HAP-1 (cell line): ENCODE results near the gene AAR2.

Source experiments
- DNase-seq, 2 experiments: peaks; one replicate each; pipeline ENCODE4 v3.0.0-alpha.2; 2016 to 2020; ENCODE audit warnings: low spot score in 2 of 2
- H3K27me3 ChIP-seq: fragments of 250-450 bp; sonication (Bioruptor Pico); 2 replicates; pipeline ENCODE4 v1.5.1; 2020; ENCODE audit warnings: low read depth, mild to moderate bottlenecking, moderate library complexity
- H3K36me3 ChIP-seq: fragments of 250-450 bp; sonication (Bioruptor Pico); replicated peaks from 2 replicates; pipeline ENCODE4 v1.5.1; 2020; ENCODE audit warnings: mild to moderate bottlenecking
- H3K4me1 ChIP-seq: fragments of 250-450 bp; sonication (Bioruptor Pico); 2 replicates; pipeline ENCODE4 v1.5.1; 2020; ENCODE audit warnings: mild to moderate bottlenecking
- H3K4me3 ChIP-seq: fragments of 250-450 bp; sonication (Bioruptor Pico); 2 replicates; pipeline ENCODE4 v1.5.1; 2020; ENCODE audit warnings: mild to moderate bottlenecking, moderate library complexity
- H3K9me3 ChIP-seq: fragments of 250-450 bp; sonication (Bioruptor Pico); 2 replicates; pipeline ENCODE4 v1.5.1; 2020; ENCODE audit warnings: mild to moderate bottlenecking, moderate library complexity
- in situ Hi-C: fragments of 300-500 bp; cut with MboI; formaldehyde crosslinking; loops from 3 replicates; pipeline ENCODE4 v1.14.3; 2020; ENCODE audit warnings: low sequenced_read_pairs, inconsistent platforms, mixed read lengths

AAR2 gene

DNA sequence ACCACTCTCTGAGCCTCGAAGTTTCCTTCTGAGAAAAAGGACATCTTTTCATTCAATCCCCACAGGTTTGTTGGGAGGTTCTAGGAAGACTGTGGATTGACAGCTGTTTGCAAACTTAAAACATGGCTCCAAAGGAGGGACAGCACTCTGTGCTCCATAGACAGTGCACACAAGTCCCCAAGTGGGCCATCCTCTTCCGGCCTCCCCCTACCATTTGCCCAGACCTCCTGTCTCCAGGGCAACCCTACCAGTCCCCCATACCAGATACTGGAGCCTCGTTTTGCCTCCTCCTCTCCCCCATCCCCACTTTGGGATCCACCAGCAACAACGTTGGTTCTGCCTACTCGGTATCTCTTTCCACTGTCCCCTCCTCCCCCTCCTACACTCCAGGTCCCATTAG, 61.4 kb downstream of the AAR2 start:
- Histone ChIP-seq H3K4me3 (no peak overlapping the region), H3K9me3 (no peaks in the 10 kb centered on the region), H3K36me3 (no peaks in the 10 kb centered on the region), H3K27me3 (peaks cover 34% of the 10 kb centered on the region), H3K4me1 (no peaks in the 10 kb centered on the region)
- in situ Hi-C loops = no loop called here
- DNase-seq = no peak

GRCh38 chr20:36298061-36298460, 61.8 kb downstream of the AAR2 start:
- Histone ChIP-seq H3K4me3 (no peak overlapping the region), H3K36me3 (no peaks in the 10 kb centered on the region), H3K27me3 (peaks cover 36% of the 10 kb centered on the region), H3K4me1 (no peaks in the 10 kb centered on the region), H3K9me3 (no peaks in the 10 kb centered on the region)
- DNase-seq = no peak
- in situ Hi-C loops = no loop called here

DNA sequence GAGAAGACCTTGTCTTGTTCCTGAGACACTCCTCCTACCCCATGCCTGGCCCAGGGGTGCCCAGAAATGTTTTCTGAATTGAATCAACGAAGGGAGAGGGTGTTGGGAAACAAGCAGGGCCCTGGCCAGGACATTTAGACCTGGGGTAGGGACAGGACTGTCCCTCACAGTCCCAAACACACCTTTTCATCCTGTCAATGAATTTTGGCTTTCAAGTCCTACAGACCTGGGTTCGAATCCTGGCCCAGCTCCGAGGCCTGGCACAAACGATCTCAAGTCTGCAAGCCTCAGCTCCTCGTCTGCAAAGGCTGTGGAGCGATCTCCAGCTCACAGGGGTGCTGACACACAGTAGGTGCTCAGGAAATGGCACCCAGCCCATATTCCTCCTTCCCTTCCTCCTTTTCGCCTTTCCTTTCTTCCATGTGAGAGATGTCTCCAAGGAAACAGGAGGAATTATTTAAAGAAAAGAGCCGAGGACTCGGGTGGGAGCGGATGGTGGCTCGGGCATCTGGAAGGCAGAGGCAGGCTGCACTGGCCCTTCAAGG, 62.6 kb downstream of the AAR2 start:
- in situ Hi-C loops = no loop called here
- Histone ChIP-seq H3K9me3 (no peaks in the 10 kb centered on the region), H3K27me3 (peaks cover 43% of the 10 kb centered on the region), H3K4me1 (no peaks in the 10 kb centered on the region), H3K4me3 (no peak overlapping the region), H3K36me3 (no peaks in the 10 kb centered on the region)
- DNase-seq = no peak

DNA sequence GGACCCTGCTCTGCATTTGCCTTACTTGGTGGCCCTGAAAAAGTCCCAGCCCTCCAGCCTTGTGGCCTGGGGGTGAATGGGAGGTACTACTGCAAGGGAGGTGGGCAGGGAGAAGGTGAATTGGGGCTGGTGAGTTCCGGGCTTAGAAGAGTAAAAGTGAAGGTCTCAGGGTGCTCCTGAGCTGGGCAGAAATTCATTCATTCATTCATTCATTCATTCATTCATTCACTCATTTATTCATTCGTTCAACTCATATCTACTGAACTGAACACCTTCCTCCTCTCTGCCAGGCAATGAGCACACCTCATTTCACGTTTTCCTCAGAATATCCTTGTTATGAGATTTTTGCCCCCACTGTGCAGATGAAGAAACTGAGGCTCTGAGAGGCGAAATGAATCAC, 63.2 kb downstream of the AAR2 start:
- Histone ChIP-seq H3K9me3 (no peaks in the 10 kb centered on the region), H3K36me3 (no peaks in the 10 kb centered on the region), H3K4me1 (no peaks in the 10 kb centered on the region), H3K27me3 (peaks cover 49% of the 10 kb centered on the region), H3K4me3 (no peak overlapping the region)
- DNase-seq = no peak
- in situ Hi-C loops = no loop called here

- DNase-seq = no peak
Observed at GRCh38 chr20:36301359-36302119, 65.3 kb downstream of the AAR2 start.

DNA sequence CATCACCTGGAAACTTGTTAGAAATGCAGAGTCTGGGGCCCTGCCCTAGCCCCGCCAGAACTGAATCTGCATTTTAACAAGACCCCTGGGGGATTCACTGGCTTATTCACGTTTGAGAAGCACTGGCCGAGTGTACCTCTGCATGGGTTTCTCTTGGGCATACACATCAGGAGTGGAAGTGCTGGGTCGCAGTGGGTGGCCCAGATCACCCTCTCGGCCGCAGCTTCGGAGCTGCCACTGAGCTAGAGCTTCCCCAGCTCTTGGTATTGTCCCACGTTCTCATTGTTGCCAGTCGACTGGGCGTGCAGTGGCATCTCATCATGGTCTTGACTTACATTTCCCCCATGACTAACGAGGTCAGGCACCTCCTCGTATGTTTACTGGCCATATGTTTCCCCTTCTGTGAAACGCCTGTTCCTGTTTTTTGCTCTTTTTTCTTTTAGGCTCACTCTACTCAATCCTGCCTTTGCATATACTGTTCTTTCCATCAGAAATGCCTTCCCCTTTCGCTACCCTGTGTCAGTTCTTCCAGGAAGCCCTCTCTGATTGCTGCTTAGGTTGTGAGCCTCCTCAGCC, 66.8 kb downstream of the AAR2 start:
- Histone ChIP-seq H3K4me1 (no peaks in the 10 kb centered on the region), H3K36me3 (no peaks in the 10 kb centered on the region), H3K27me3 (peaks cover 61% of the 10 kb centered on the region), H3K4me3 (no peak overlapping the region), H3K9me3 (no peaks in the 10 kb centered on the region)
- no peak for DNase-seq
- in situ Hi-C loops = no loop called here

More at GRCh38 chr20:36301359-36302119, 65.3 kb downstream of the AAR2 start:
- Histone ChIP-seq H3K9me3 (no peaks in the 10 kb centered on the region), H3K4me1 (no peaks in the 10 kb centered on the region), H3K27me3 (peaks cover 56% of the 10 kb centered on the region), H3K36me3 (no peaks in the 10 kb centered on the region), H3K4me3 (no peak overlapping the region)
- in situ Hi-C loops = no loop called here

- Histone ChIP-seq H3K36me3 (no peaks in the 10 kb centered on the region), H3K4me1 (no peaks in the 10 kb centered on the region), H3K27me3 (peaks cover 57% of the 10 kb centered on the region), H3K9me3 (no peaks in the 10 kb centered on the region), H3K4me3 (no peak overlapping the region)
- in situ Hi-C loops = no loop called here
- no peak for DNase-seq
Observed at GRCh38 chr20:36303831-36304230, 67.6 kb downstream of the AAR2 start.

DNA sequence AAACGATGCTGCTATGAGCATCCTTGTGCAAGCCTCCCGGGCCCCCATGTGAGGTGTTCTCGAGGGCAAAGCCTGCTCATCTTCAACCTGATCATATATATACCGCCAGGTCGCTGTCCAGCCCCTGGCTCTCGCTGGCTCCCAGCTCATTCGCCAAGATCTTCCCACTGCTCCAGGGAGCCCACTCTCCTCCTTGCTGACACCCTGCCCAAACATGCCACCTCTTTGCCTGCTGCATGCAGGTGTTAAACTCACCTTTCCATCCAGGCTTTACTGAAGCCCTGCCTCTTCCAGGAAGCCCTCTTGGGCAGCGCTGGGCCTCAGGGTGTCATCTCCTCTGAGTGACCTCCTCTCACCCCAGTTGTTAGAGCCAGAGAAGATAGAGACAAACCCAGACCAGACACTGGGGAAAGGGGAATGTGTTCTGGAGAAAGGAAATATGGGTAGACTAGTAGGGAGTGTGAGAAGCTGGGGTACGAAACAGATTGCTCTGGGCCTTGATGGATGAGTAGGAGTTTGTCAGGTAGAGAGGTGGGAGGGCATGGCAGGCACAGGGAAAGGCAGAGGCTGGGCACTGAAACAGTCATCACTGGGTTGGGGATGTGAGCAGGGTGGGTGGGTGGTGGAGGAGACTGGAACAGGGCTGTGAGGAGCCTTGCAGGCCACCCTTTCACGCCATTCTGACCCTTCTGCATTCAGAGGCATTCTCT, 68.7 kb downstream of the AAR2 start:
- DNase-seq = no peak
- Histone ChIP-seq H3K4me1 (no peaks in the 10 kb centered on the region), H3K9me3 (no peaks in the 10 kb centered on the region), H3K4me3 (no peak overlapping the region), H3K27me3 (peaks cover 57% of the 10 kb centered on the region), H3K36me3 (no peaks in the 10 kb centered on the region)
- in situ Hi-C loops = no loop called here

GRCh38 chr20:36305602-36306551, 69.6 kb downstream of the AAR2 start, which contains the start of gene DLGAP4:
Gene DLGAP4 (plus strand): TSS chr20:36306339. CDS start chr20:36431718, 125,379 bp downstream.
- DNase-seq = peak in 1 of 2 experiments; percentile 26
- no peaks in the 10 kb centered on the region for H3K9me3 ChIP-seq
- no peaks in the 10 kb centered on the region for H3K4me1 ChIP-seq
- peaks cover 57% of the 10 kb centered on the region for H3K27me3 ChIP-seq
- in situ Hi-C loops = no loop called here
- peak within 1 kb of the TSS; percentile 39 for H3K4me3 ChIP-seq
- H3K36me3 ChIP-seq = no peaks in the 10 kb centered on the region
